ENCODE measurements around the gene LPA. TPM values are rescaled to one million over a fixed set of nuclear protein-coding genes. Genes with fewer than 3 reads are reported as not detected.

LPA gene
- total and polyA plus RNA-seq, 10 donors = not detected

DNA sequence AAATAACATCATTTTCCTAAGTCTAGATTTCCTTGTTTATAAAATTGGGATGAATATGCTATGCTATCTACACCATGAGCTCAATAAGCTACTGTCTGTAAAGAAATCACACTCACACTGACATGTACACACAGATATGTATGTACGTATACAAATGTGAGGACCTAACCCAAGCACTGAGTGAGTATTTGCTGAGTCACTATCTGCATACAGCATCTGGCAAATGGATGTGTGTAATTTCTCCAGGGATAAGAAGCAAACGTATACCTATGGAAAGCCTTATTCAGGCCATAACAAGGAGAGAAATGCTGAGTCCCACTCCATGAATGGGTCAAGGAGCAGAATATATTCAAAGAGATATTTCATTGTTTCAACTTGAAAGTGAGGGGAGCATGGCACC lies 153.9 kb downstream of the LPA start:
- Histone ChIP-seq H3K36me3 (no peaks in the 10 kb centered on the region), H3K27me3 (replicated peaks in 1 of 7) (no peaks in the 10 kb centered on the region), H3K4me3 (no peak overlapping the region), H3K4me1 (no peaks in the 10 kb centered on the region), H3K9me3 (no peaks in the 10 kb centered on the region), H3K27ac (no peak overlapping the region)
- intact Hi-C loops (cut with DNase I; ENCODE audit: low total_unique reads) = no loop called here
- no peak for DNase-seq
- 38 to 70% (median 51%) methylated on average over 2 of the region's 2 CpGs for WGBS, 5 donors
- TF ChIP-seq POLR2A (IDR thresholded peaks at IDR 0.05) = no peak
- TF ChIP-seq, protein P1, sequence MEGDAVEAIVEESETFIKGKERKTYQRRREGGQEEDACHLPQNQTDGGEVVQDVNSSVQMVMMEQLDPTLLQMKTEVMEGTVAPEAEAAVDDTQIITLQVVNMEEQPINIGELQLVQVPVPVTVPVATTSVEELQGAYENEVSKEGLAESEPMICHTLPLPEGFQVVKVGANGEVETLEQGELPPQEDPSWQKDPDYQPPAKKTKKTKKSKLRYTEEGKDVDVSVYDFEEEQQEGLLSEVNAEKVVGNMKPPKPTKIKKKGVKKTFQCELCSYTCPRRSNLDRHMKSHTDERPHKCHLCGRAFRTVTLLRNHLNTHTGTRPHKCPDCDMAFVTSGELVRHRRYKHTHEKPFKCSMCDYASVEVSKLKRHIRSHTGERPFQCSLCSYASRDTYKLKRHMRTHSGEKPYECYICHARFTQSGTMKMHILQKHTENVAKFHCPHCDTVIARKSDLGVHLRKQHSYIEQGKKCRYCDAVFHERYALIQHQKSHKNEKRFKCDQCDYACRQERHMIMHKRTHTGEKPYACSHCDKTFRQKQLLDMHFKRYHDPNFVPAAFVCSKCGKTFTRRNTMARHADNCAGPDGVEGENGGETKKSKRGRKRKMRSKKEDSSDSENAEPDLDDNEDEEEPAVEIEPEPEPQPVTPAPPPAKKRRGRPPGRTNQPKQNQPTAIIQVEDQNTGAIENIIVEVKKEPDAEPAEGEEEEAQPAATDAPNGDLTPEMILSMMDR (IDR thresholded peaks at IDR 0.05 in 8 of 11, conservative IDR thresholded peaks at IDR 0.05 in 3 of 11) = no peak
- no peak for TF ChIP-seq POLR2AphosphoS5 (IDR thresholded peaks at IDR 0.05)

DNA sequence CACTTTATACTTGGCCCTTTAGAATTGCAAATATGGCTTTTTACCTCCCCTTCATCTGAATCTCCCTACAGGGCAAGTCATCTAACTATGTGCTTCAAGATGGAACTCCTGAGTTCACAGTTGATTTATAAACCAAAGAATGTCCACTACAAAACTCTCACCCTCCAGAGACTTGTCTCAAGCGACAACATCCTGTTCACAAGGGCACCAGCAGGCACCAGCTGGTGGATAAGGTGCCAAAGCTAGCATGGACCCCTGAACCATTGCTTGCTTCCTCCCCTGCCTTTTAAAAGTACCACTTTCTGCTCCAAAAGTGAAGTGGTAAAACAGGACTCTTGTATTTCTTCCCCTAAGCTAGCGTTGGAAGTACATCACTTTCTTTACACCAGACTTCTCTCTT lies 154.5 kb downstream of the LPA start:
- H3K36me3 ChIP-seq = no peaks in the 10 kb centered on the region
- no peak overlapping the region for H3K27ac ChIP-seq
- no peak for TF ChIP-seq POLR2AphosphoS5 (IDR thresholded peaks at IDR 0.05)
- TF ChIP-seq POLR2A (IDR thresholded peaks at IDR 0.05) = no peak
- TF ChIP-seq, protein P1 (IDR thresholded peaks at IDR 0.05 in 8 of 11, conservative IDR thresholded peaks at IDR 0.05 in 3 of 11) = no peak
- H3K9me3 ChIP-seq = peaks cover 0 to 2% (median 0%) of the 10 kb centered on the region in 8 donors
- 67 to 85% (median 78%) methylated on average over 2 of the region's 2 CpGs for WGBS, 5 donors
- no peak for DNase-seq
- no peak overlapping the region for H3K4me3 ChIP-seq
- no peaks in the 10 kb centered on the region for H3K4me1 ChIP-seq
- no peaks in the 10 kb centered on the region for H3K27me3 ChIP-seq (replicated peaks in 1 of 7)
- intact Hi-C loops (cut with DNase I; ENCODE audit: low total_unique reads) = no loop called here

DNA sequence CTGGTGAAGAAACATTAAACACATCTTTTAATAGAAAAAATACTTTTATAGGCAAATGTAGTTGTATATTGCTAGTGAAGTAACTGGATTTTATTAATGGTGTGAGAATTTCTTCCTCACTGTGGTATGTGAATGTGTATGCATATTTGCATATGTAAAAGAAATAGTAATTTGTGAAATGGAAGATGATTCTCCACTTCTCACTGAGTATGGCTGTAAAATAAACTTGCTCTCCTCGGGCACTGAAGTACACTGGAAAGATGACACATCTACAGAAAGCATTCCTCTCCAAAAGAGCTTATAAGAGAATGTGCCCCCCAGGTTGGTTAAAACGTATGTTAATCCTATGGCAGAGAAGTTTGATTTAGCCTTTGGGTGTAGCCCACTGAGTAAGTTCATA lies 155.5 kb downstream of the LPA start:
- peaks cover 0 to 12% (median 6%) of the 10 kb centered on the region in 8 donors for H3K9me3 ChIP-seq
- H3K4me1 ChIP-seq = no peaks in the 10 kb centered on the region
- WGBS, 5 donors = 72 to 91% (median 85%) methylated on average over 2 of the region's 2 CpGs
- no peaks in the 10 kb centered on the region for H3K27me3 ChIP-seq (replicated peaks in 1 of 7)
- H3K4me3 ChIP-seq = no peak overlapping the region
- H3K27ac ChIP-seq = no peak overlapping the region
- DNase-seq = no peak
- TF ChIP-seq POLR2AphosphoS5 (IDR thresholded peaks at IDR 0.05) (no peak), POLR2A (IDR thresholded peaks at IDR 0.05) (no peak)
- TF ChIP-seq, protein P1 (IDR thresholded peaks at IDR 0.05 in 8 of 11, conservative IDR thresholded peaks at IDR 0.05 in 3 of 11) = no peak
- intact Hi-C loops (cut with DNase I; ENCODE audit: low total_unique reads) = no loop called here
- H3K36me3 ChIP-seq = no peaks in the 10 kb centered on the region

DNA sequence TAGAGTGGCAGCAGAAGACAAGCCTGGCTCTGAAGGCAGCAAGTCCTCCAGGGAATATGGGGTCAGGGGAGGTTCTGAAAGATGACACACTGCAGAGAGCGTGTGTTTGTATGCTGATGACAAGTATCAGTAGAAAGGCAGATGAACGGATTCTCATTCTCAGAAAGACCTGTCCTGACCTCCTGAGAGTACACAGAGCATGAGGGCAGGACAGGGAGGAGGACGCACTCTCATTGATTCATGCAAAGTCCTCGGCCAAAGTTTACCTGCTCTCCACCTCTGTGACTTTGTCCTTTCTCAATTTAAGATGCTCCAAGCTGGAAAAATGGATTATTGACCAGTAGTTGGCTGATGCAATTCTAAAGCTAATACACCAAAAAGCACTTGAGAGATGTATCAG lies 156.7 kb downstream of the LPA start:
- Histone ChIP-seq H3K36me3 (no peaks in the 10 kb centered on the region), H3K27ac (no peak overlapping the region), H3K9me3 (peaks cover 0 to 24% (median 13%) of the 10 kb centered on the region in 8 donors), H3K27me3 (replicated peaks in 1 of 7) (no peaks in the 10 kb centered on the region), H3K4me3 (no peak overlapping the region), H3K4me1 (no peaks in the 10 kb centered on the region)
- TF ChIP-seq, protein P1 (IDR thresholded peaks at IDR 0.05 in 8 of 11, conservative IDR thresholded peaks at IDR 0.05 in 3 of 11) = no peak
- TF ChIP-seq POLR2AphosphoS5 (IDR thresholded peaks at IDR 0.05) (no peak), POLR2A (IDR thresholded peaks at IDR 0.05) (no peak)
- DNase-seq = no peak
- 67 to 86% (median 83%) methylated on average over 4 of the region's 4 CpGs for WGBS, 5 donors
- intact Hi-C loops (cut with DNase I; ENCODE audit: low total_unique reads) = no loop called here
